GM19351 (cell line): ENCODE measurements around the gene TEKTIP1.
"Not testable (repeated sequence)": the region's sequence is repeated elsewhere in the genome, so short reads cannot be mapped to it uniquely, and the experiment has no call there.

ENCODE experiments used
- ATAC-seq: cut with Tn5 transposase; IDR thresholded peaks from one replicate; pipeline ENCODE4 v1.9.1; 2021; ENCODE audit warnings: mild to moderate bottlenecking, moderate library complexity; ENCODE audit not compliant: unreplicated experiment

Gene TEKTIP1

DNA sequence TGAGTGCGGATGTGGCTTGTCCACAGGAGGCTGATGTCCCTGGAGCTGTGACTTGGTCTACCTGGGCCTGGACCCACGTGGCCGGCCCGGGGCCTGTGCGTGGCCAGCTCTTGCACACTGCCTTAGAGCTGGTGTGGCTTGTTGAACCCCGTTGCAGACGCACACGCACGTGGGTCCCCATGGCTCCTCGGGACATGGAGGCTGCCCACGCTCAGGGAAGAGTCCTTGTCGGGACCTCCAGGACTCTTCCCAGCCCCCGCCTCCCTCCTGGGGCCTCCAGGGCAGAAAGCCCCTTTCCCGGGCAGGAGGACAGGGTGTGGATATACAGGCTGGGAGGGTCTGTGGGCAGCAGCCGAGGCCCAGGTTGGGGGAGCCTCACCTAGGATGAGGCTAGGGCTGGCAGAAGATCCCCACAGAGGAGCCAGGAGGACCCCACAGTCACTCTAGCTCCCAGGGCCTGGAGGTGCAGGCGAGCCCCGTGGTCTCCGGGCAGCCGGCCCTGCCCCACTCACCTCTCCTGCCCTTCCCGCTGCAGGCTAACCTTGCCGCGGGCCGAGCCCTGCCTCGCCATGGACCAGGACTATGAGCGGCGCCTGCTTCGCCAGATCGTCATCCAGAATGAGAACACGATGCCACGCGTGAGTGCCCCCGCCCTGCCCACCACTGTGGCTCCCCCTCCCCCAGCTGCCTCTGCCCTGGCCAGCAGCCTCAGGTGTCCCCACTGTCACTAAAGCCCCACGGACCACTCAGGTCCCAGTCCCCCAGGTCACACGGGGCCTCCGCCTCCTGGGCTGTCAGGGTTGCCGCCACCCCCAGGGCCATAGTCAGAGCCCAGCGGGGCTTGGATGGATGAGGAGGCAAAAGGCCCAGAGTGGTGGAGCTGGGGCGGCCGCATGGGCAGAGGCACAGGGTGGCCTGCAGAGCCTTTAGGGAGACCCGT, 16.3 kb upstream of the TEKTIP1 start:
- no peak for ATAC-seq

- ATAC-seq, result no peak
Observed at GRCh38 chr19:3523361-3524077, 15.5 kb upstream of the TEKTIP1 start.

DNA sequence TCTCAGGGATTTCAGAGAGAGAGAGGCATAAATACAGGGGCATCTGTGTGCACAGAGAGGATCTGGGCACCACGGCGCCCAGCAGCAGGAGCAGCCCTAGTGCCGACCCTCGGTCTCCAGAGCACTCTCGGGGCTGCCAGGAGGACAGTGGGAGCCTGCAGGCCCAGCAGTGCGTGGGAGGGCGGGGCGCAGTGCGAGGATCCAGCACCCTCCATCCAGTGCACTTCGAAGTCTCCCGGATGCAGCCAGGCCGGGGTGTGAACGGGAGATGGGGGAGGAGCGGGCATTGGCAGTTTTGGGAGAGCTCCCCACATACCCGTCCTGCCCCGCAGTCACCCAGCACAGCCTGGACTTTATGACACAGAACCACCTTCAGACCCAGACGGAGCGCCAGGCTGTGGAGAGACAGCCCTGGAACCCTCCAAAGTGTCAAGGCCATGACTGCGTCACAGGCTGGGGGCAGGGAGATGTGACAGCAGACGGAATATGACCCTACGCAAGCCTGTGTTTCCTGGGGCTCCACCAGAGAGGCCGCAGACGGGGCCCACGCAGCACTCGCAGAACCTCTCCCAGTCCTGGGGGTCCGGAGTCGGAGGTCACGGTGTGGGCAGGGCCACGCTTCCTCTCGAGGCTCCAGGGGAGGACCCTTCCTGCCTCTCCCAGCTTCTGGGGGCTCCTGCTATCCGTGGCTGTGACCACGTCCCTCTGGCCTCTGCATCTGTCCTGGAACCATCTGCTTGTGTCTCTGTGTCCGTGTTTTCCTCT, 14.7 kb upstream of the TEKTIP1 start:
- no peak for ATAC-seq

- ATAC-seq, result no peak
Observed at GRCh38 chr19:3524904-3525451, 14.0 kb upstream of the TEKTIP1 start.

- ATAC-seq, result no peak
Observed at GRCh38 chr19:3526507-3527237, 12.3 kb upstream of the TEKTIP1 start.

DNA sequence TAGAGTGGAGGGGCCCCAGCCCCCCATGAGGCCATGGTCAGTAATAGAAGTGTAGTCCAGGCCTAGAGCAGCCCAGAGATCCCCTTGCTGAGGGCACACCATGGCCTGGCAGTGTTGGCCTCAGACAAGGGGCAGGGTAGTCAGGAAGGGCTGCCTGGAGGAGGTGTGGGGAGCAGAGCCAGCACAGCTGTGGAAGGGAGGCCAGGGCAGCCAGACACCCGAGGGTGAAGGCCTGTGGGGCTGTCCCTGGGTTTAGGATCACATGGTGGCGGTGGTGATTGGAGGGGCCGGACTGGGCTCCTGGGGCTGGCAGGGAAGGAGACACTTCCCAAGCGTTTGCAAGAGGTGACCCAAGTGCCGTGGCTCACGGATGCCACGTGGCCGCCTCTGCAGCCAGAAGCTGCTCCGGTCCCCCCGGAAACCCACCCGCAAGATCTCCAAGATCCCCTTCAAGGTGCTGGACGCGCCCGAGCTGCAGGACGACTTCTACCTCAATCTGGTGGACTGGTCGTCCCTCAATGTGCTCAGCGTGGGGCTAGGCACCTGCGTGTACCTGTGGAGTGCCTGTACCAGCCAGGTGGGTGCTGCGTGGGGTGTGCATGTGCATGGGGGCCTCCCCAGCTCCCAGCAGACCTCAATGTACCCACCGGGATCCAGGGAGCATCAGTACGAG, 11.6 kb upstream of the TEKTIP1 start:
- ATAC-seq, result no peak

- no peak for ATAC-seq
Observed at GRCh38 chr19:3528080-3528479, 10.9 kb upstream of the TEKTIP1 start.

GRCh38 chr19:3528539-3529211, 10.3 kb upstream of the TEKTIP1 start:
- ATAC-seq, result no peak

GRCh38 chr19:3529299-3529698, 9.7 kb upstream of the TEKTIP1 start:
- not testable (repeated sequence) for ATAC-seq

DNA sequence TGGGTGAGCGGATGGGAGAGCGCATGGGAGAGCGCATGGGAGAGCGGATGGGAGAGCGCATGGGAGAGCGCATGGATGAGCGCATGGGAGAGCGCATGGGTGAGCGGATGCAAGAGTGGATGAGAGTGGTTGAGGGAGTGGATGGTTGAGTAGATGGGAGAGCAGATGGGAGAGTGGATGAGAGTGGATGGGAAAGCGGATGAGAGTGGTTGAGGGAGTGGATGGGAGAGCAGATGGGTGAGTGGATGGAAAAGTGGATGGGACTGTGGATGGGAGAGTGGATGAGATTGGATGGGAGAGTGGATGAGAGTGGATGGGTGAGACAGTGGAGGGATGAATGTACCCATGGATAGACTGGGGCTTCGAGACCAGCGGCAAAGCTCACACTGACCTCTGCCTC, 8.6 kb upstream of the TEKTIP1 start:
- ATAC-seq, result no peak

GRCh38 chr19:3531716-3532115, 7.3 kb upstream of the TEKTIP1 start:
- no peak for ATAC-seq

DNA sequence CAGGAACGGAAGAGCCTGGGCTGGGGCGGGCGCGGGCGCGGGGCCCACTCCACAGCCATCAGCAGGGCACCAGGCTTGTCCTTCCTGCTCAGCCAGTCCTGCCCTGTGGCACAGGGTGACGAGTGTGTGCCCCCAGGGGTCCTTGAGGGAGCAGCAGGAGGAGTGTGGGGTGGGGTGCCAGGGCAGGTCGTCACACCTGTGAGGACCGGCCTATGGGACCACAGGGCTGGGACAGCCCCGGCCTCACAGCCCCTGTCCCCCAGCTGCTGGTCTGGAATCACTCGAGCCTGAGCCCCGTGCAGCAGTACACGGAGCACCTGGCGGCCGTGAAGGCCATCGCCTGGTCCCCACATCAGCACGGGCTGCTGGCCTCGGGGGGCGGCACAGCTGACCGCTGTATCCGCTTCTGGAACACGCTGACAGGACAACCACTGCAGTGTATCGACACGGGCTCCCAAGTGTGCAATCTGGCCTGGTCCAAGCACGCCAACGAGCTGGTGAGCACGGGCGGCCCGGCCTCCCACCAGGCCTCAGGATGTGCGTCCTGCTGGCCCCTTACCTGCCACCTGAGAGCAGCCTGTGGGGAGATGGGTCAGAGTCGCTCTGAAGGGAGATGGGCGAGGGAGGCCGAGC, 6.7 kb upstream of the TEKTIP1 start:
- no peak for ATAC-seq

GRCh38 chr19:3533033-3533432, 5.9 kb upstream of the TEKTIP1 start:
- no peak for ATAC-seq

DNA sequence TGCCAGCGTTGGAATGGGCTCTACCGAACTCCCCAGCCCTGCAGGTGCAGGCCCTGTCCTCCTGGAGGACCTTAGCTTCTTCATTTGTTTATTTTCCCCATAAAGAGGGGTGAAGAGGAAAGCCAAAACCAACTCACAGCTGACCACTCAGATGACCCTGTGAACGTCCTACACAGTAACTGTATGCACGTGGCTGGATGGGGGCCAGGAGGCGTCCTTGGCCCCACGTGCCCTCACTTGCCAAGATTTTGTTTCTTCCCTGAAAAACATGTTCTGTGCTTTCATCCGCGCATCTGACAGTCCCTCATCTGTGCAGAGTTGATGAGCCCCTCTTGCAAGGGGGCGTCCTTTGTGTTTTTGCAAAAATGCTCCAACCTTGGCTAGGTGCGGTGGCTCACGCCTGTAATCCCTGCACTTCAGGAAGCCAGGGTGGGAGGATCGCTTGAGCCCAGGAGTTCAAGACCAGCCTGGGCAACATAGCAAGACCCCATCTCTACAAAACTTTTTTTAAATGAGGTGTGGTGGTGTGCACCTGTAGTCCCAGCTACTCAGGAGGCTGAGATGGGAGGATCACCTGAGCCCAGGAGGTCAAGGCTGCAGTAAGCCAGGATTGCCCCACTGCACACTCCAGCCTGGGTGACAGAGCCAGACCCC, 5.3 kb upstream of the TEKTIP1 start:
- no peak for ATAC-seq

GRCh38 chr19:3534375-3535234, 4.4 kb upstream of the TEKTIP1 start:
- no peak for ATAC-seq

DNA sequence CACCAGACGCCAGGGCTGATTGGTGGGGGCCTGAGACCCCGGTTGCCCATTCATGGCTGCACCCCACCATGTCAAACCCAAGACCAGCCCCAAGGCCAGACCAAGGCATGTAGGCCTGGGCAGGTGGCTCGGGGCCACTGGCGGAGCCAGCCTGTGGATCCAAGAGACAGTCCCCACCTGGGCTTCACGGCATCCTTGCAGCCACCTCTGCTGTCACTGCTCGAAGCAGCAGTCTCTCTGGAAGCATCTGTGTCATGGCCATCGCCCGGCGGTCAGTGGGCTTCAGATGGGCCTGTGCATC, 3.8 kb upstream of the TEKTIP1 start:
- ATAC-seq, result no peak

DNA sequence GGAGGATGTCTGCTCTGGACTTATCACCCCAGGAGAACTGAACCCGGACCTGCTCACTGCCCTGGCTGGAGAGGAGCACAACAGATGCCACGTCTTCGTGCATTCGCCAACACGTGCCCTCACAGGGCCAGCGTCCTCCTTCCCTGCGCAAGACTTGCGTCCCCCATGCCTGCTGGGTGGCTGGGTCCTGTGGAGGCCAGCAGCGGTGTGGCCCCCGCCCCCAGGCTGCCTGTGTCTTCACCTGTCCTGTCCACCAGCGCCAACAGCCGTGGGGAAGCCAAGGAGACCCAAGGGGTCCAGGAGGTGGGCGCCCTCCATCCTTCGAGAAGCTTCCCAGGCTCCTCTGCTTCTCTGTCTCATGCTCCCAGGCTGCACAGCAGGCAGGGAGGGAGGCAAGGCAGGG, 3.4 kb upstream of the TEKTIP1 start:
- no peak for ATAC-seq

DNA sequence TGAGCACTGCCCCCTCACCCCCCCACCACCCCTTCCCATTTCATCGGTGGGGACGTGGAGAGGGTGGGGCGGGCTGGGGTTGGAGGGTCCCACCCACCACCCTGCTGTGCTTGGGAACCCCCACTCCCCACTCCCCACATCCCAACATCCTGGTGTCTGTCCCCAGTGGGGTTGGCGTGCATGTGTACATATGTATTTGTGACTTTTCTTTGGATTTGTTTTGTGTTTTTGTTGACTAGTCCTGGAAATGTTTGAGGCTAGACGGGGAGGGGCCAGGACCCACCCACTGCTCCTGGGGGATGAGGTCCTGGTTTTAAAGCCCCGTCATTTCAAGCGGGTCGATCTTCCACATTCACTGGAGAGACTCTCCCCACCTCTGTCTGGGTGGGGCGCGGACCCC, 3.0 kb upstream of the TEKTIP1 start:
- ATAC-seq, result no peak
